HepG2 (cell line): ENCODE data around the gene RTN4RL2. TPM values are rescaled to one million over a fixed set of nuclear protein-coding genes. Genes with fewer than 3 reads are reported as not detected.

ENCODE experiments used
- ATAC-seq: fragments of 200-7000 bp; cut with Tn5 transposase; 3 replicates; pipeline ENCODE4 v1.9.1; 2020; ENCODE audit warnings: mild to moderate bottlenecking, moderate library complexity
- BruUV-seq: library from RNA; stranded (reverse); fragments of 400-500 nt; replicated peaks from 2 replicates; lab custom pipeline; 2021; lab: Mats Ljungman, UMichigan
- CTCF ChIA-PET: fragments of 300-600 bp; formaldehyde crosslinking; extraction: SDS; loops from one replicate; lab custom pipeline; 2021; ENCODE audit warnings: low total read pairs, inconsistent platforms, low intra/inter-chr PET ratio; lab: Yijun Ruan, JAX
- POLR2A ChIA-PET: fragments of 350-600 bp; sonication (Branson Sonifier 250); formaldehyde crosslinking; loops from one replicate; lab custom pipeline; 2020; ENCODE audit warnings: antibody characterized with exemption, inconsistent platforms; lab: Yijun Ruan, JAX
- DNase-seq: peaks from one replicate; pipeline ENCODE4 v3.0.0-alpha.2; 2015; ENCODE audit warnings: low spot score
- FAIRE-seq: peaks from 3 replicates; lab custom pipeline; 2011; peaks lifted over from hg19 to GRCh38; lab: Jason Lieb, UNC
- H2AFZ ChIP-seq: one replicate; pipeline ENCODE4 v1.6.1; 2011; ENCODE audit warnings: low read length, inconsistent platforms
- H3K27ac ChIP-seq: fragments of 300-600 bp; 3 replicates; pipeline ENCODE4 v1.8.0; 2011; ENCODE audit warnings: mixed run types, mild to moderate bottlenecking, mixed read lengths, low read length, inconsistent platforms; ENCODE audit not compliant: insufficient read depth; ENCODE audit errors: extremely low read length
- H3K27me3 ChIP-seq, 2 experiments: fragments of 200-600 bp in 1 of 2; 2 replicates in 1 of 2; 3 replicates in 1 of 2; pipeline versions ENCODE4 v1.6.0 to v1.8.0; 2011; ENCODE audit warnings: low read length in 2 of 2, mild to moderate bottlenecking in 2 of 2, moderate library complexity in 2 of 2, inconsistent platforms in 1 of 2; ENCODE audit not compliant: insufficient read depth in 2 of 2, control insufficient read depth in 1 of 2
- H3K36me3 ChIP-seq, 2 experiments: fragments of 200-600 bp in 1 of 2; replicated peaks in 1 of 2; 2 replicates in 1 of 2; 3 replicates in 1 of 2; pipeline versions ENCODE4 v1.5.1 to v1.8.0; 2011; ENCODE audit warnings: low read length in 2 of 2, inconsistent platforms in 1 of 2; ENCODE audit not compliant: insufficient read depth in 2 of 2, control insufficient read depth in 1 of 2
- H3K4me1 ChIP-seq: 2 replicates; pipeline ENCODE4 v1.5.1; 2012; ENCODE audit warnings: low read length, inconsistent platforms; ENCODE audit not compliant: insufficient read depth
- H3K4me2 ChIP-seq: 2 replicates; pipeline ENCODE4 v1.6.0; 2011; ENCODE audit warnings: low read depth, low read length, inconsistent platforms
- H3K4me3 ChIP-seq, 3 experiments: fragments of 200-600 bp in 1 of 3; sonication (generic), shearing (Covaris generic) in 1 of 3; replicated peaks in 1 of 3; 2 replicates each; pipeline ENCODE4 v1.5.1; 2011 to 2016; ENCODE audit warnings: low read length in 3 of 3, inconsistent platforms in 2 of 3, low read depth in 2 of 3, mild to moderate bottlenecking in 2 of 3, control low read depth in 1 of 3, mixed read lengths in 1 of 3; ENCODE audit not compliant: insufficient read depth in 1 of 3
- H3K79me2 ChIP-seq: one replicate; pipeline ENCODE4 v1.6.1; 2011; ENCODE audit warnings: low read length, inconsistent platforms; ENCODE audit not compliant: insufficient read depth
- H3K9ac ChIP-seq: 2 replicates; pipeline ENCODE4 v1.6.0; 2011; ENCODE audit warnings: mild to moderate bottlenecking, low read depth, low read length, inconsistent platforms; ENCODE audit not compliant: insufficient read depth
- H3K9me3 ChIP-seq: 2 replicates; pipeline ENCODE4 v1.5.1; 2012; ENCODE audit warnings: mild to moderate bottlenecking, low read length
- H4K20me1 ChIP-seq: 2 replicates; pipeline ENCODE4 v1.6.0; 2011; ENCODE audit warnings: inconsistent platforms, mild to moderate bottlenecking, low read length, moderate library complexity; ENCODE audit not compliant: insufficient read depth
- AHR ChIP-seq: IDR thresholded peaks from 2 replicates; pipeline ENCODE4 v1.6.1; 2018; ENCODE audit warnings: missing genetic modification reagents, missing compliant biosample characterization
- EP300 ChIP-seq, 3 experiments: sonication (generic) in 1 of 3; formaldehyde crosslinking in 1 of 3; IDR thresholded peaks; 2 replicates each; pipeline versions ENCODE4 v1.5.1 to v1.6.1; 2011 to 2020; ENCODE audit warnings: low read depth in 2 of 3, low read length in 2 of 3, borderline replicate concordance in 1 of 3, improper control_type of control experiment in 1 of 3, mild to moderate bottlenecking in 1 of 3, missing genetic modification reagents in 1 of 3, moderate library complexity in 1 of 3
- HOXA5 ChIP-seq: sonication (generic); formaldehyde crosslinking; IDR thresholded peaks from 2 replicates; pipeline ENCODE4 v1.4.0; 2020; ENCODE audit warnings: missing genetic modification reagents
- NFATC3 ChIP-seq: sonication (generic); formaldehyde crosslinking; IDR thresholded peaks from 2 replicates; pipeline ENCODE4 v1.5.1; 2020; ENCODE audit warnings: mild to moderate bottlenecking, missing genetic modification reagents
- POLR2A ChIP-seq, 2 experiments: IDR thresholded peaks; 2 replicates each; pipeline ENCODE4 v1.6.1; 2011; ENCODE audit warnings: low read depth in 2 of 2, low read length in 2 of 2, mild to moderate bottlenecking in 1 of 2, moderate library complexity in 1 of 2; ENCODE audit not compliant: insufficient read depth in 1 of 2
- PRDM4 ChIP-seq: sonication (generic); formaldehyde crosslinking; IDR thresholded peaks from 2 replicates; pipeline ENCODE4 v1.9.0; 2021; ENCODE audit warnings: missing genetic modification reagents, borderline replicate concordance
- PRPF4 ChIP-seq: fragments of 200-400 bp; formaldehyde crosslinking; IDR thresholded peaks from 2 replicates; pipeline ENCODE4 v1.6.1; 2016; ENCODE audit warnings: low read length, low read depth; ENCODE audit not compliant: poor library complexity, severe bottlenecking
- ZBTB21 ChIP-seq: sonication (generic); formaldehyde crosslinking; IDR thresholded peaks from 2 replicates; pipeline ENCODE4 v1.4.0; 2020; ENCODE audit warnings: missing genetic modification reagents
- ZFP37 ChIP-seq: sonication (generic); formaldehyde crosslinking; IDR thresholded peaks from 2 replicates; pipeline ENCODE4 v1.4.0; 2020; ENCODE audit warnings: missing genetic modification reagents, borderline replicate concordance
- ZNF138 ChIP-seq: sonication (generic); formaldehyde crosslinking; IDR thresholded peaks from 2 replicates; pipeline ENCODE4 v1.5.0; 2020; ENCODE audit warnings: mild to moderate bottlenecking, low read depth, missing genetic modification reagents
- ZNF143 ChIP-seq: sonication (generic); formaldehyde crosslinking; IDR thresholded peaks from 2 replicates; pipeline ENCODE4 v1.4.0; 2020; ENCODE audit warnings: missing genetic modification reagents
- ZNF235 ChIP-seq: sonication (generic); formaldehyde crosslinking; IDR thresholded peaks from 2 replicates; pipeline ENCODE4 v1.8.1; 2023; ENCODE audit warnings: mild to moderate bottlenecking, missing genetic modification reagents, borderline replicate concordance
- ZNF24 ChIP-seq: fragments of 450-650 bp; IDR thresholded peaks from 2 replicates; pipeline ENCODE4 v1.6.1; 2017; ENCODE audit warnings: antibody characterized with exemption, mild to moderate bottlenecking
- ZNF326 ChIP-seq: sonication (generic); formaldehyde crosslinking; IDR thresholded peaks from 2 replicates; pipeline ENCODE4 v1.4.0; 2020; ENCODE audit warnings: missing genetic modification reagents, borderline replicate concordance
- WGBS: methylation state at CpG from one replicate; pipeline ENCODE4 v1.1.6; 2017; ENCODE audit warnings: low lambda C conversion rate; 5-methylcytosine and 5-hydroxymethylcytosine counted together
- in situ Hi-C: cut with HindIII; loops from 2 replicates; pipeline ENCODE4 v1.10.0; 2017; ENCODE audit warnings: low pct_unique_long_range_greater_than_20kb; ENCODE audit not compliant: extremely low pct_ligation_motif_present
- intact Hi-C: fragments of 100-400 bp; cut with micrococcal nuclease; formaldehyde crosslinking; loops from one replicate; pipeline ENCODE4 v1.10.0; 2022; ENCODE audit not compliant: unreplicated experiment
- polyA plus RNA-seq, 8 experiments: library from polyadenylated mRNA; depleted of rRNA in 3 of 8; stranded (reverse) in 7 of 8; unstranded in 1 of 8; fragments of >200 nt; fragmentation: Illumina TruSeq in 4 of 8; extraction: Trizol in 4 of 8; gene quantifications; 2 replicates each; pipeline versions ENCODE4 v1.2.1 to v1.2.3, GENCODE V29; 2011 to 2016; ENCODE audit warnings: low read depth in 4 of 8, missing spikeins in 1 of 8, mixed read lengths in 1 of 8; ENCODE audit not compliant: insufficient read depth in 1 of 8
- total RNA-seq, 5 experiments: library from RNA; depleted of rRNA; stranded (reverse); fragments of >200 nt; fragmentation: Illumina TruSeq; extraction: Trizol; gene quantifications; 2 replicates each; pipeline ENCODE4 v1.2.3, GENCODE V29; 2016; ENCODE audit warnings: low read depth in 1 of 5
- TF ChIP-seq, protein P1 (sequence below): sonication (generic); formaldehyde crosslinking; IDR thresholded peaks from 2 replicates; pipeline ENCODE4 v1.4.0; 2020; ENCODE audit warnings: missing genetic modification reagents, borderline replicate concordance

The RTN4RL2 gene
- total and polyA plus RNA-seq, 2 of the 13 experiments (the other 11 are each of a cell fraction or from before 2014, with no cell fraction given), result 1.3 to 4.3 TPM

DNA sequence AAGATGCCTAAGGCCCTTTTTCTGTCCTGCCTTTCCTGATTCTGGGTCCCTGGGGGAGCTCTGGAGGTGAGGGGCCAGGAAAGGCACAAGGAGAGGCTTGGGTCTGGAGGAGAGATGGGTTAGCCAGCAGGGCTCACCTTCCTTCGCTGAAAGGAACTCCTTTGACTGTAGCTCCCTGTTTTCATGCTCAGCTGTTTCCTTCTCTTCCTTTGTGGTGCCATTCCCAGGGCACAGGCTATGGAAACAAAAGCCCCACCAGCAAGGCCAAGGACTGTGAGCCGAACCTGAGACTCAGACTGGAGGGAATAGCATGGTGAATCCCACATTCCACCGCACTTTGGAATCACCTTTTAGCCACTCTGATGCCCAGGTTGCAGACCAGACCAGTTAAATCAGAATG lies 43.9 kb upstream of the RTN4RL2 start (continued):
- TF ChIP-seq PRPF4, result no peak

GRCh38 chr11:57417056-57417455 lies 43.3 kb upstream of the RTN4RL2 start:
- Histone ChIP-seq H3K36me3 (no peaks in the 10 kb centered on the region), H3K27ac (no peak overlapping the region)
- no peak for TF ChIP-seq ZNF24
- TF ChIP-seq, protein P1, sequence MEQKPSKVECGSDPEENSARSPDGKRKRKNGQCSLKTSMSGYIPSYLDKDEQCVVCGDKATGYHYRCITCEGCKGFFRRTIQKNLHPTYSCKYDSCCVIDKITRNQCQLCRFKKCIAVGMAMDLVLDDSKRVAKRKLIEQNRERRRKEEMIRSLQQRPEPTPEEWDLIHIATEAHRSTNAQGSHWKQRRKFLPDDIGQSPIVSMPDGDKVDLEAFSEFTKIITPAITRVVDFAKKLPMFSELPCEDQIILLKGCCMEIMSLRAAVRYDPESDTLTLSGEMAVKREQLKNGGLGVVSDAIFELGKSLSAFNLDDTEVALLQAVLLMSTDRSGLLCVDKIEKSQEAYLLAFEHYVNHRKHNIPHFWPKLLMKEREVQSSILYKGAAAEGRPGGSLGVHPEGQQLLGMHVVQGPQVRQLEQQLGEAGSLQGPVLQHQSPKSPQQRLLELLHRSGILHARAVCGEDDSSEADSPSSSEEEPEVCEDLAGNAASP (CRISPR knock-in tag), result no peak

GRCh38 chr11:57418131-57418530 lies 42.2 kb upstream of the RTN4RL2 start:
- no peak overlapping the region for H3K9ac ChIP-seq
- BruUV-seq, result no TSS peak
- no peak overlapping the region for H3K4me2 ChIP-seq
- no peaks in the 10 kb centered on the region for H3K79me2 ChIP-seq
- intact Hi-C loops, result no loop called here
- no peak for FAIRE-seq
- POLR2A ChIA-PET, result no interaction called here
- H4K20me1 ChIP-seq, result no peaks in the 10 kb centered on the region
- no peaks in the 10 kb centered on the region for H3K4me1 ChIP-seq
- H2AFZ ChIP-seq, result no peak overlapping the region
- in situ Hi-C loops, result no loop called here
- ATAC-seq, result no peak
- no peaks in the 10 kb centered on the region for H3K36me3 ChIP-seq
- no peaks in the 10 kb centered on the region for H3K9me3 ChIP-seq
- H3K27ac ChIP-seq, result no peak overlapping the region
- CTCF ChIA-PET, result no interaction called here
- peaks cover 0 to 9% of the 10 kb centered on the region in 2 experiments; a peak in 2 of 5 replicates for H3K27me3 ChIP-seq
- H3K4me3 ChIP-seq, result no peak overlapping the region
- no peak for DNase-seq
- no peak for TF ChIP-seq ZNF143 (CRISPR knock-in tag)
- TF ChIP-seq POLR2A (IDR thresholded peaks at IDR 0.05; ENCODE audit: insufficient read depth in 1 of 2, low read depth in 2 of 2, low read length in 2 of 2), result no peak
- no peak for TF ChIP-seq ZFP37 (CRISPR knock-in tag)
- no peak for TF ChIP-seq ZNF138 (CRISPR knock-in tag)
- TF ChIP-seq HOXA5 (CRISPR knock-in tag), result no peak
- no peak for TF ChIP-seq ZNF326
- TF ChIP-seq ZBTB21, result no peak
- no peak for TF ChIP-seq ZNF235 (CRISPR knock-in tag)
- TF ChIP-seq PRDM4 (CRISPR knock-in tag), result no peak
- TF ChIP-seq EP300 (IDR thresholded peaks at IDR 0.05; ENCODE audit: low read depth in 2 of 2, low read length in 2 of 2), result no peak
- no peak for TF ChIP-seq EP300 (CRISPR knock-in tag; IDR thresholded peaks at IDR 0.05; ENCODE audit: borderline replicate concordance)
- TF ChIP-seq AHR (CRISPR knock-in tag), result no peak
- no peak for TF ChIP-seq NFATC3 (CRISPR knock-in tag)

More at GRCh38 chr11:57417056-57417455, 43.3 kb upstream of the RTN4RL2 start:
- in situ Hi-C loops (no loop called here), intact Hi-C loops (no loop called here)
- H3K4me1 ChIP-seq, result no peaks in the 10 kb centered on the region
- no peaks in the 10 kb centered on the region for H3K79me2 ChIP-seq
- BruUV-seq, result no TSS peak
- DNase-seq, result no peak
- POLR2A ChIA-PET, result no interaction called here
- H2AFZ ChIP-seq, result no peak overlapping the region
- no peak overlapping the region for H3K4me2 ChIP-seq
- H3K9me3 ChIP-seq, result no peaks in the 10 kb centered on the region
- WGBS, result 42% methylated on average over 4 of the region's 4 CpGs
- H4K20me1 ChIP-seq, result no peaks in the 10 kb centered on the region
- CTCF ChIA-PET, result no interaction called here
- H3K4me3 ChIP-seq, result no peak overlapping the region
- no peak overlapping the region for H3K9ac ChIP-seq
- H3K27me3 ChIP-seq, result peaks cover 0 to 6% of the 10 kb centered on the region in 2 experiments; a peak in 2 of 5 replicates
- no peak for FAIRE-seq
- no peak for ATAC-seq
